Kidney glomerular epithelial cell (primary cell): ENCODE measurements around the gene SLC13A1.

Source experiments
- DNase-seq: peaks from one replicate; lab custom pipeline; 2025; lab: John Stamatoyannopoulos, UW

Gene SLC13A1

GRCh38 chr7:123193235-123193634, 6.5 kb downstream of the SLC13A1 start:
- DNase-seq = no peak

- peak; percentile 85 for DNase-seq
Observed at GRCh38 chr7:123191132-123191531, 8.6 kb downstream of the SLC13A1 start.

GRCh38 chr7:123190109-123190831, 9.5 kb downstream of the SLC13A1 start:
- no peak for DNase-seq

GRCh38 chr7:123185756-123186155, 14.0 kb downstream of the SLC13A1 start:
- DNase-seq = no peak

GRCh38 chr7:123184271-123184670, 15.5 kb downstream of the SLC13A1 start:
- DNase-seq = no peak

- no peak for DNase-seq
Observed at GRCh38 chr7:123183431-123183830, 16.3 kb downstream of the SLC13A1 start.

- no peak for DNase-seq
Observed at GRCh38 chr7:123177442-123177841, 22.3 kb downstream of the SLC13A1 start.

GRCh38 chr7:123170333-123171246, 29.2 kb downstream of the SLC13A1 start:
- DNase-seq = no peak

- DNase-seq = no peak
Observed at GRCh38 chr7:123169065-123169464, 30.7 kb downstream of the SLC13A1 start.

GRCh38 chr7:123157606-123158005, 42.2 kb downstream of the SLC13A1 start:
- DNase-seq = no peak

- DNase-seq = no peak
Observed at GRCh38 chr7:123155571-123155970, 44.2 kb downstream of the SLC13A1 start.

- peak; percentile 93 for DNase-seq
Observed at GRCh38 chr7:123154231-123154860, 45.4 kb downstream of the SLC13A1 start.

GRCh38 chr7:123151443-123151842, 48.3 kb downstream of the SLC13A1 start:
- no peak for DNase-seq

GRCh38 chr7:123148813-123149212, 51.0 kb downstream of the SLC13A1 start:
- DNase-seq = no peak

GRCh38 chr7:123143252-123144006, 56.3 kb downstream of the SLC13A1 start:
- no peak for DNase-seq

- no peak for DNase-seq
Observed at GRCh38 chr7:123140561-123140960, 59.2 kb downstream of the SLC13A1 start.

- DNase-seq = no peak
Observed at GRCh38 chr7:123135960-123136359, 63.8 kb downstream of the SLC13A1 start.

- no peak for DNase-seq
Observed at GRCh38 chr7:123133924-123134323, 65.8 kb downstream of the SLC13A1 start.

- no peak for DNase-seq
Observed at GRCh38 chr7:123131961-123132360, 67.8 kb downstream of the SLC13A1 start.

GRCh38 chr7:123131556-123131955, 68.2 kb downstream of the SLC13A1 start:
- DNase-seq = no peak

- no peak for DNase-seq
Observed at GRCh38 chr7:123131140-123131539, 68.6 kb downstream of the SLC13A1 start.

- no peak for DNase-seq
Observed at GRCh38 chr7:123126691-123127090, 73.1 kb downstream of the SLC13A1 start.
